Fibroblast of skin of left biceps (primary cell): ENCODE results near the gene RHOXF2.
"Not testable (repeated sequence)": the region's sequence is repeated elsewhere in the genome, so short reads cannot be mapped to it uniquely, and the experiment has no call there.

ENCODE experiments used
- DNase-seq, 2 experiments: peaks; one replicate each; pipeline ENCODE4 v3.0.0-alpha.2; 2013; ENCODE audit warnings: low read depth in 2 of 2

The RHOXF2 gene, protein sequence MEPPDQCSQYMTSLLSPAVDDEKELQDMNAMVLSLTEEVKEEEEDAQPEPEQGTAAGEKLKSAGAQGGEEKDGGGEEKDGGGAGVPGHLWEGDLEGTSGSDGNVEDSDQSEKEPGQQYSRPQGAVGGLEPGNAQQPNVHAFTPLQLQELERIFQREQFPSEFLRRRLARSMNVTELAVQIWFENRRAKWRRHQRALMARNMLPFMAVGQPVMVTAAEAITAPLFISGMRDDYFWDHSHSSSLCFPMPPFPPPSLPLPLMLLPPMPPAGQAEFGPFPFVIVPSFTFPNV

DNA sequence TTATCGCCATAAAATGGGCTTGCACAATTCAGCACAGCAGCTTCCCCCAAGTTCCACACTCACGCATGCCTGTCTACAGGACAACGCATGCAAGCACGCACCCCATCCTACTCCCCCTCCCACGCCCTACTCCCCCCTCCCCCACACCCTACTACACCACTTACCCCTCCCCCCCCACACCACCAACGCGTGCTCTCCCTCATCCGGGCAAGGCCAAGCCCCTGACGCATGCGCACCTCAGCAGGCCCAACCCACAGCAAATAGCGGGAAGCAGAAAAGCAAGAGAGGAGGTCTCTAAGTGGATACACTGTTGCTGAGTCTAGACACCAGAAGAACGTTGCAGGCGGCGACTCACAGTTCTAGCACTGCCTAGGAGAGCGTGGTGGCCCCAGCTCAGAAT, at the start of gene RHOXF2:
Gene RHOXF2, plus strand, starts transcription at position 301 of the 400 bp plus-strand sequence. CDS start 138 bp downstream, outside the sequence.
- DNase-seq: not testable (repeated sequence)

DNA sequence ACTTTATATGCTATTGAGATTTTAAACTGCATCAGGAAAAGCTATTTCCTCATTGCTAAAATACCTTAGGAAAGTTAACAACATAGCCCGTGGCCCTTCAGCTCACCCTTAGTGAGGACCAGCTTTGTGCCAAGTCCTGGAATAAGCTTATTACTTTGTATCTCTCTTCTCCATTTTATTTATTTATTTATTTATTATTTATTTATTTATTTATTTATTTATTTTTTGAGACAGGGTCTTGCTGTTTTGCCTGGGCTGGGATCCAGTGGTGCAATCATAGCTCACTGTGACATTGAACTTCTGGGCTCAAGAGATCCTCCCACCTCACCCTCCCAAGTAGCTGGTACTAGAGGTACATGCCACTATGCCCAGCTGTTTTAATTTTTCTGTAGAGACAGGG, 49.0 kb upstream of the RHOXF2 start:
- DNase-seq: no peak

DNA sequence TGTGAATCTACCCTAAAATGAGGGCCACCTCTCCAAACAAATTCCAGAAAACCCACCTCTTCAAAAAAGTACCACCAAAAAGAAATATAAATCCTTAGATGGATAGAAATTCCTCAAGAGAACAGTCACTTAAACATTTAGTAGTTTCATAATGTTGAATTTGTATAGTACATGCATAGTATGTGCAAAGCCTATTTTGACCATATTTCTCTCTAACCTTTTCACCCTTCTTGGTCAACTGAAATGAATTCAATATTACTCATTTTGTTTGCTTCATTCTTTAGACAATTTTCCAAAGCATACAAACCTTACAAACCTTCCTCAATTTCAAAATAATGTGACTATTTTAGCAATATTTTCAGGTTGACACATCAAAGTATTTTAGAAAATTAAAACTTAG, 46.8 kb upstream of the RHOXF2 start:
- no peak for DNase-seq

DNA sequence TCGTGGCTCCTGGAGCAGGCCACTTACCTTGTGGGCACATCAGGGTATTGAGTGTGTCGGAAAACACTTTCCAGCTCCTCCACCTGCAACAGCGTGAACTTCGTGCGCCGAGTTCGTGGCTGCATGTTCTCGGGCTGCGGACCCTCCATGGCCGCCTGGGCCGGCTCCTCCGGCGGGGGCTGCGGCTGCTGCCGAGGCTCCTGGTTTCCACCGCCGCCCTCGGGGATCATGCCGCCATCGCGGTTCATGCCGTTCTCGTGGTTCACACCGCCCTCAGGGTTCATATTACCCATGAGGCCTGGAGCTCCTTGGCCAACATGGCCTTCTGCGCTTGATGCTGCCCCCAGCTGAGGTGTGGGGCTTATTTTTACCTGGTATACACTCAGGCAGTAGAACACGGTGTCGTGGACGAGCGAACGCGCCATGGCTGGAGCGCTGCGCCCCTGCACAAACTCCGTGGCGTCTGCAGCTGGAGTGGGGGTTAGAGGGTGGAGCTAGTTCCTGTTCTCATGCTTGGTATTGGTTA, 42.9 kb upstream of the RHOXF2 start, which contains the start of gene RHOXF1:
Gene RHOXF1, minus strand, starts transcription at position 476 of the 526 bp plus-strand sequence. Its CDS starts 51 bp downstream, at position 425.
- no peak for DNase-seq

DNA sequence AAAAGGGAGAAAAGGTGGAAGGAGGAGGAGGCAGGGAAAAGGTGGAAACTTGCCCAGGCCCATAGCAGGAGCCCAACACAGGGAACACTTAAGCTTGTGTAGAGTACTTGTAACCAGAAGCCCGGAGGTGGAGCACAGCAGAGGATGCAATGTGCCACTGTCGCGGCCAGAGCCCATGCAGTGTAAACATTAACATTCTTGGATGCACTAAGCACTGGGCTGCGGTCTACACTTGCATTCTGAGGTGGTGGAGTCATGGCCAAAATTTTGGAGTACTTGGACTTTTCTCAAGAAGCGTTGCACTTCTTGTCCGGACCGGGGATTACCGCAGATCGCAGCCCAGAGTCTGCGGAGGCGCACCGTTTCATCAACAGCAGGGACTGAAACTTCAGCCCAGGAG, 38.2 kb upstream of the RHOXF2 start:
- no peak for DNase-seq

DNA sequence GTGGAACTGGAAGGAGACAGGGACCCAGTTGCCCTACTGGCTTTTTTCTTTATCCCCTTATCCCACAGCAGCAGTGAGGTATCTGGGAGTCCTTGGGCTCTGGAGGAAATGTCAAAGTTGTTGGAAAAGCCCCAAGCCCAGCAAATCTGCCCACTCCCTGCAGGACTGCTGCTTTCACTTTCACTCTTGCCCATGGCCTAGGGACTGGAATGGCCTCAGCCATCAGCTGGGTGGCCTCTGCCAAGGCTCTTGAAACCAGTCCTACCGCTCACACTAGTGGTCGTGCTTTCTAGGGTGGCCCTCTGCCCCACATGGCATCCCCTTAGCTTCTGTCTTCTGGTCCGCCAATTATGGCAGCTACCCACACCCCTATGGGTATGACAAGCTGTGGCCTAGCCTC, 33.0 kb upstream of the RHOXF2 start:
- no peak for DNase-seq

DNA sequence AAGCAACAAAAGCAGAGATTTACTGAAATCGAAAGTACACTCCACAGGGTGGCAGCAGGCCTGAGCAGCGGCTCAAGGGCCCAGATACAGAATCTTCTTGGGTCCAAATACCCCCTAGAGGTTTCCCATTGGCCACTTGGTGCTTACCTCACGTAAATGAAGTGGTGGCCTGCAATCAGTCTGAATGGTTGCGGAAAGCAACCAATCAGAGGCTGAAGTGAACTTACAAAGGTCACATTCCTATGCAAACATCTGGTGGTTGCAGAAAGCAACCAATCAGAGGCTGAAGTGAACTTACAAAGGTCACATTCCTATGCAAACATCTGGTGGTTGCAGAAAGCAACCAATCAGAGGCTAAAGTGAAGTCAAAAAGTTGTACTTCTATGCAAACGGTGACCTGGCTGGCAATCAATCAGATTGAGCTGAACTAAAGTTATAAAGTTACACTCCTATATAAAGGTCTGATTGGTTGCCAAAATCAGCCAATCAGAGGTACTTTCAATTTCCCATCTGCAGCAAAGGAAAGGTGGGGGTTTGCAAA, 30.0 kb upstream of the RHOXF2 start:
- DNase-seq: not testable (repeated sequence)

DNA sequence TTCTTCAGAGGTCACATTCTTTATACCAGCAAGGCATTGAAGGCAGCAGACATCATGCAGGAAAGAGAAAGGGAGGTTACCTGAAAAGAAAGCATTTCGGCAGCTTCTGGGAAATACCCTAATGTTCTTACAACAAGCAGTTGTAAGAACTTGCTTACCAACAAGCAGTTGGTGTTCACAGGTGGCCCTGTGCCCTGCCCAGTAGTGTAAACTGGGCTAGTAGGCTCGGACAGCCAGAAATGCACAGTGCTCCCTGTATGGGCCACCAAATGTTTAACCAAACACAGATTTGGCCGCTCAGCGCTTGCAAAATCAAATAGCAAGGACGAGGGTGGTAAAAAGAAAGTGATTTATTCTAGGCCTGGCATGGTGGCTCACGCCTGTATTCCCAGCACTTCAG, 22.3 kb upstream of the RHOXF2 start:
- DNase-seq: no peak

DNA sequence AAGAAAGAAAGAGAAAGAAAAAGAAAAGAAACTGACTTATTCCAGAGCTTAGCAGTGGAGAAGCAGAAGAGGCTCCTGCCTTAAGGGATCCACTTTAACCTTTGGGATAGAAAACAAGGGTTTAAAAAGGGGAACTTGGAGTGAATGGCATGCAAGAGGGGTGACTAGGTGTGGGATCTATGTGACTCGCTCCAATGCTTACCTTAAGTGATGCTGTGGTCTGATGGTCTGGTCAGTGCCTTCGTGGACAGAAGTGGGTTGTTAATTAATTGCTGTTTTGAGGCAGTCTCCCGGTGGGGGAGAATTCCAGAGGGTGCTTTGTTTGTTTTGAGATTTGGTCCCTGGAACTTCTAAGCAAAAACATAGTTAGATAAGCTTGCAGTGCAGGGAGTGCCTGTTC, 21.6 kb upstream of the RHOXF2 start:
- no peak for DNase-seq

DNA sequence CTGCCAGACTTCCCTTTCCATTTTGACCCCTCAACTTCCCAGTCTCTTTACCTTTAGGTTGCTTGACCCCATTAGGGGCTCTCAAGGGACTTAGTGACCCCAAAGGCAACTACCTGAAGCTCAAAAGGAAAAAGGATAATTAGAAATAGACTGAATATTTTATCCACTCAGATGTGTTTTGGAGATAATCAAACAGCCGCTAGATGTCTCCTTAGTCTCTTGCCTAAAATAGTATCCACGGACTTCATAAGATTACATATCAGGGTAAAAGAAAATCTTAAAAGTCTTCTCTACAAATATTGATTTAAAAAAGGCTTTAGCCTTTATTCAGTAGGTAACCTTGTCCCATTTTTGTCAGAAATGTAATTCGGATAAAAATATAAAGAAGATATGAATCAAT, 21.0 kb upstream of the RHOXF2 start:
- DNase-seq: no peak

DNA sequence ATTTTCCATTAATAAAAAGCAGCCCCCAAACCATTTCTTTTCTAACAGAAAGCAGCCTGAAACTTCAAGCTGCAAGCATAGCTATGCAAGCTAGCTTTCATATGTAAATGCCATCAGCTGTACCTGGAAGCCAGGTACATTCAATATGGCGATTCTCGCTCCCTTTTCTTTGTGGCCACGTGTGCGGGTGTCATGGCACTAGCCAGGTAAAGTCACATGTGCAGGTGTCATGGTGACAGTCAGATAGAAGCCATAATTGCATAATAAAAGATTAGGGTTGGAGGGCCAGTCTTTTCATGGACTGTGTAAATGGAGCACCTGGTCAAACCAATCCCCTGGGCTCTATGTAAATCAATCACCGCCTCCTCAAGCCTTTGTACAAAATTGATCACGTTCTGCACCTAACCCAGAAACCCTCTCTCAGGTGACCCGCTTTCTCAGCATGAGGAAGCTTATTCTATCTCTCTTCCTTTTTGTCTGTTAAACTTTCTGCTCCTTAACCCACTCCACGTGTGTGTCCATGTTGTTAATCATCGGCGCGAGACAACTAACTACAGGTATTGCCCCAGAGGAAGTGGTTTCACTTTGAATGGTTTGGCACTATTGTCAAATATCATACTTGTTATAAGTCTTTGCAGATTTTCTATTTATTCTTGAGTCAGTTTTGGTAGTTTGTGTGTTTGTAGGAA, 18.0 kb upstream of the RHOXF2 start:
- DNase-seq: no peak

DNA sequence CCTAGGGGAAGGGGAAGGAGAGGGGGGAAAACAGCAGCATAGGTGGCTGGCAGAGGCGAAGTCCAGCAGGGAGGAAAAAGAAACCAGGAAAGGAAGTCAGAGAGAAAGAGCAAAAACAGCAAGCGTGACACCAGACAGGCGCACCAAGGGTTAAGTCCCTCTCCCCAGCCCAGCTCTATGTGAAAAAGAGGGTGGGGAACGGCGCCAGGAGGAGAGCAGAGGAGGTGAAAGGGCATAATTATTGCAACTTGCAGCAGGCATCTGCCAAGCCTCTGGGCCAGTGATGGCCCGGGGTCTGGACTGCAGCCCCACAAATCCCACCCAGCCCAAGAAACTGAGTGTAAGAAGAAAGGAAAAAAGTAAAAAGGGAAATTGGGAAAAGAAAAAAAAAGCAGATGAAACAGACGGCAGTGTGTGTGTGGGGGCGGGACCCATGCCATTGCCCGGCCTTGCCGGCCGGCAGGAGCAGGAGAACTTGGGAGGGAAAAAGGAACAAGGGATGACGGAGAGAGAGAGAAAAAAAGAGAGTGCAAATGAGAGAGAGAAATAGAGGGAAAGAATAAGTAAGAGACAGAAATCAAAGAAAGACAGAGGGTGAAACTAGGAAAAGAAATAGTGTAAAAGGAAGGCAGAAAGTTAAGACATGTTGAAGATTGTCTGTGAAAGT, 14.1 kb upstream of the RHOXF2 start:
- DNase-seq: no peak

DNA sequence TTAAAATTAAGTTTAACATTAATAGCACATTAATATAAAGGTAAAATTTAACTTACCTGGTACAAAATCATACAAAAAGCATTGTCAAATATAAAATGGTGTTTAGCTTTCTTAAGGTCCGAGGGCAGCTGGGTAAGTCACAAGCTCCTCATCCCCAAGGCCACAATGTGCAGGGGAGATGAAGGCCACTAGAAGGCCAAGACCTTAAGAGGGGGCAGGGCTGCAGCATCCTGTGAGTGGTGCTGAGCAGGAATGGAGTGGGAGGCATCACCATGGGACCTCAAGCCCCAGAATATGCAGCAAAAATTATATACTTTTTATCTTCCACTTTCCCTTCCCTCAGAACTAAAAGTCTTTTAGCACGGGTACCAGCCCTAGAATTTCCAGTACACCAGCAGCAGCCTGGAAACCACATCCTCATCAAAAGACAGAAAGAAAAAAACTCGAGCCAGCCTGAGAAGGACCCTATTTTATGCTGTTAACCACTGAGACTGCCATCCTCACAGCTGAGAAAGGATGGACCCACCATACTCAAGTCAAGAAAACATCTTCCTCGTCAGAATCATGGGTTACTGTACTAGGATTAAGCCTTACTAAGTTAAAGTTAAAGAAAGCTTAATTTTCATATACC, 13.0 kb upstream of the RHOXF2 start:
- DNase-seq: no peak

DNA sequence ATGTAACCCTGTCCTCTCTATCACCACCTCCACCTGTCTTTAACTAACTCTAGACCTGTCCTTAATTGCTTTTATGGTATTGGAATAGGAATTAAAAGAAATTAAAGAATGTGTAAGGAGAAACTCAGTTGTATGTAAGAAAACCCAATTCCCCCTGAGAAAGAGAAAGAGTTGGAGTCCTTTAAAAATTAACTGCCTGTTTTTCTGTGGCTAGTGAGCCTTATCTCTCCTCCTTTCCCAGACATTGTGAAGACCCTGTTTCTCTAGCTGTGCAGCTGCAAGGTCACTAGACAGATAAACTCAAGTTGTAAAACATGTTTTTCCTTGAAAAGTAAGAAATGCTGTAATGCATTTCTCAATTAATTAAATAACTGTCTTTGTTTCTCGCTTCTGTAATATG, 12.1 kb upstream of the RHOXF2 start:
- DNase-seq: not testable (repeated sequence)

DNA sequence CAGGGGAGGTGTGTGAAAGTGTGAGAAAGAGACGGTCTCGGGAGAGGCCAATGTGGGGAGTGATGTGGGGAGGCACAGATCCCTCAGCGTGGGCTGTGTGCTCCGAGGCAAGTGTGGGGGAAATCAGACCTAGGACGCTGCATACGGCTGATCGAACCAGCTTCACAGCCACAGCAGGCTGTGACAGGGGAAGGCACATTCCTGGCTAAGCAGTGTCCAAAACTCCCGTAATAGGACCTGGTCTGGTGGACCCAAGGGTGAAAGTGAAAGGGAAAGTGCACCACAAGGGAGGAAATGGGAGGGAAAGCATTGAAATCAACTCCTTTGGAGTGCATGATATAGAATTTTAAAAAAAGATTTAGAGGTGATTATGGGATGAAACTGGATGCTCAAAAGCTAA, 10.9 kb upstream of the RHOXF2 start:
- no peak for DNase-seq

DNA sequence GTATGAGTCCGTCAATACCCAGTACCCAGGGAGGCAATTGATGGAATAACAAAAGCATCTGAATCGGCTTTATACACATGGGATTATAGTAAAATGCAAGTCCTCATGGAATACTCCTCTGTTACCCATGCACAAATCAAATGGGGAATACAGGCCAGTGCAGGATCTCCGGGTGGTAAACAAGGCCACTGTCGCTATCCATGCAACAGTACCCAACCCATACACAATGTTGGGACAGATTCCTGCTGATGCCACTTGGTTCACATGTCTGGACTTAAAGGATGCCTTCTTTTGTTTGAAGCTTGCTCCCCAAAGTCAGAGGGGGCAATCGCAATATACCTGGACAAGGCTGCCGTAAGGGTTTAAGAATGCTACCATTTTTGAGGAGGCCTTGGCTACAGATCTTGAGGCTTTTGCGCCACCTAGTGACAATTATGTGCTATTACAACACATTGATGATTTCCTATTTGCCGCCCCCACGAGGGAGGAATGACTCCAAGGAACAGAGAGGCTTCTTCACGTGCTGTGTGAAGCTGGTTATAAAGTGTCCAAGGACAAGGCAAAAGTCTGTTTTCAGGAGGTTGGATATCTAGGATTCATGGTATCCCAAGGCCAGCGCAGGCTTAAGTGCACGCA, 8.2 kb upstream of the RHOXF2 start:
- not testable (repeated sequence) for DNase-seq

DNA sequence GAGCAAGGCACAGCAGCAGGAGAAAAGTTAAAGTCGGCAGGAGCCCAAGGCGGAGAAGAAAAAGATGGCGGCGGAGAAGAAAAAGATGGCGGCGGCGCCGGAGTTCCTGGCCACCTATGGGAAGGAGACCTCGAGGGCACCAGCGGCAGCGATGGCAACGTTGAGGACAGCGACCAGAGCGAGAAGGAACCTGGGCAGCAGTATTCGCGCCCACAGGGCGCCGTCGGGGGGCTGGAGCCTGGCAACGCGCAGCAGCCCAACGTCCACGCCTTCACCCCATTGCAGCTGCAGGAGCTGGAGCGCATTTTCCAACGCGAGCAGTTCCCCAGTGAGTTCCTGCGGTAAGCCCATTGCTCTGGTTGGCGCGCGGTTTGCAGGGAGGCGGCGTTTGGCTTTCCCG, 673 bp downstream of the RHOXF2 start:
- not testable (repeated sequence) for DNase-seq

DNA sequence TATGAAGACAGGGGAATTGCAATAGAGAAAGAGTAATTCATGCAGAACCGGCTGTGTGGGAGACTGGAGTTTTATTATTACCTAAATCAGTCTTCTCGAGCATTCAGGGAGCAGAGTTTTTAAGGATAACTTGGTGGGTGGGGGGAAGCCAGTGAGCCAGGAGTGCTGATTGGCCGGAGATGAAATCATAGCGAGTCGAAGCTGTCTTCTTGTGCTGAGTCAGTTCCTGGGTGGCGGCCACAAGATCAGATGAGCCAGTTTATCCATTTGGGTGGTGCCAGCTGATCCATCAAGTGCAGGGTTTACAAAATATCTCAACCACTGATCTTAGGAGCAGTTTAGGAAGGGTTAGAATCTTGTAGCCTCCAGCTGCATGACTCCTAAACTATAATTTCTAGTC, 34.8 kb downstream of the RHOXF2 start:
- not testable (repeated sequence) for DNase-seq

DNA sequence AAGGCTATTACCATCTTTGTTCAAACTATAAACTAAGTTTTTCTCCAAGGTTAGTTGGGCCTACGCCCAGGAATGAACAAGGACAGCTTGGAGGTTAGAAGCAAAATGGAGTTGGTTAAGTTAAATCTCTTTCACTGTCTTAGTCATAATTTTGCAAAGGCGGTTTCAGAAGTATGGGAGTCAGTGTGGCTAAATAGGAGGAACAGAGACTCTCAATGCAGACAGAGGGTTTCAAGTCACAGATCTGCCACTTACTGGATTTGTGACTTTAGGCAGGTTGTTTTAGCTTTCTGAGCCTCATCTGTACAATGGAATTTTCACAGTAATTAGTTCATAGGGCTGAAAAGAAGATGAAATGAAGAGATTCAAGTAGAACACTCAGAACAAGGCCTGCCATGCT, 35.3 kb downstream of the RHOXF2 start:
- not testable (repeated sequence) for DNase-seq

DNA sequence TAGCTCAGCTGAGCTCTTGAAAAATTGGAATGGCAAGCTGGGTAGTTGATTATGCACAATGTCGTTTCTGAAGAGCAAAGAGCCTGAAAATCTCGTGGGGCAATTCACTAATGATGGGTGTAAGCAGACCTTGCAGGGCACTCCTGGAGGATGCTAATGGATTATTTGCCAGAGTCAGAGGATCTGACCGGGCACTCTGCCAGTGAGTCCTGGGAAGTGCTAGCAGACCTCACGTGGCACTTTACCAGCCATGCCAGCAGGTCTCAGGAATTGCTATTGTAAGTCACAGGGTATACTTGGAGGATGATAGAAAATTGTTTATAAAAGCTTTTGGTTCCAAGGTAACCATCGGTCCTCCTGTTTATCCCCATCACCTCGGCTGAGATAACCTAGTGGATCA, 37.4 kb downstream of the RHOXF2 start:
- DNase-seq: not testable (repeated sequence)

DNA sequence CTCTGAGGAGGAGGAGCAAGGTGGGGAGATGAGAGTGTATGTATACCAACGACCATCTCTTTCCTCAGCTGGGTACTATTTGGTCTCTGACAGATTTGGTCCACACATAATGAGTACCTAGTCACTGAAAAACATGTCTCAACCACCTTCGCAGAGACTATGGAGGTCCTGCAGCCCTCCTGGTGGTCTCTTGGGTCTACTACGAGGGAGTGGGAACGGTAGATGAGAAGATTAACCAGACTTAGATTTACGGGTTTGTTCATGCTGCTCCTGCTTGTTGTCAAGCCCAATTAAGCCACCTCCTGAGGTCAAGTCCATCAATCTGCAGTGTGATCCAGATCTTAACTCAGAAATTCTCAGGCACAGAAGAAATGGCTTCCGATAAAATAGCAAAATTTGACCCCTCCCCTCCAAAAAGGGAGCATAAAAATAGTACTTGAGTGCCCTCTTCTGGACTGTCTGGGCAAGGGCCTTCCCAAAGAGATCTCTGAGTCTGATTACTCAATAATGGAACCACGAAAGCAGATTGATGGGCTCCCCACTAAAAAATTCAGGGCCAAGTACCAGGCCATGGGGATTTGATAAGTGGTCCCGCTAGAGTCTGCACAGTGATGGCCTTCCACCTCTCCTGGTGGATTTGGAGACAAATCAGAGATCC, 38.3 kb downstream of the RHOXF2 start:
- DNase-seq: not testable (repeated sequence)
